T-cell (primary cell): ENCODE data around the gene MAP4K4. TPM values are rescaled to one million over a fixed set of nuclear protein-coding genes. Genes with fewer than 3 reads are reported as not detected.
"Not testable (repeated sequence)": the region's sequence is repeated elsewhere in the genome, so short reads cannot be mapped to it uniquely, and the experiment has no call there.

Source experiments
- ATAC-seq, 4 experiments: fragments of 200-7000 bp in 3 of 4; fragments of 150-1000 bp in 1 of 4; cut with Tn5 transposase; replicated peaks in 1 of 4; 1 replicate in 3 of 4; 2 replicates in 1 of 4; pipeline ENCODE4 v1.10.0; 2021; ENCODE audit warnings: moderate library complexity in 3 of 4, mild to moderate bottlenecking in 2 of 4, moderate number of reproducible peaks in 1 of 4
- CTCF ChIA-PET, 2 donors: fragments of 300-600 bp; sonication (Branson Sonifier 250); formaldehyde crosslinking; loops; one replicate each; lab custom pipeline; 2022; ENCODE audit warnings: antibody characterized with exemption in 2 of 2; lab: Charles Lee
- POLR2A ChIA-PET, 2 donors: fragments of 300-600 bp; sonication (Branson Sonifier 250); formaldehyde crosslinking; loops; one replicate each; lab custom pipeline; 2022; ENCODE audit warnings: antibody characterized with exemption in 2 of 2; lab: Charles Lee
- DNase-seq, 35 experiments: peaks; one replicate each; pipeline versions ENCODE4 v3.0.0 to v3.0.0-alpha.2; 2013 to 2023
- H3K27ac ChIP-seq: one replicate; pipeline ENCODE4 v1.5.1; 2013; ENCODE audit warnings: low read length
- H3K27me3 ChIP-seq, 2 experiments: replicated peaks in 1 of 2; 1 replicate in 1 of 2; 2 replicates in 1 of 2; pipeline versions ENCODE4 v1.6.1 to v1.7.0; 2013; ENCODE audit warnings: low read length in 1 of 2, mixed read lengths in 1 of 2; ENCODE audit not compliant: control insufficient read depth in 2 of 2, insufficient read depth in 2 of 2; ENCODE audit errors: extremely low read depth in 1 of 2
- H3K36me3 ChIP-seq, 2 donors: 1 replicate in 1 of 2; 2 replicates in 1 of 2; pipeline versions ENCODE4 v1.6.1 to v1.7.0; 2013; ENCODE audit warnings: low read length in 1 of 2; ENCODE audit not compliant: control insufficient read depth in 2 of 2, insufficient read depth in 1 of 2; ENCODE audit errors: extremely low read depth in 1 of 2
- H3K4me1 ChIP-seq, 2 experiments: 1 replicate in 1 of 2; 2 replicates in 1 of 2; pipeline versions ENCODE4 v1.6.1 to v1.7.0; 2013; ENCODE audit warnings: low read length in 2 of 2, mixed read lengths in 1 of 2; ENCODE audit not compliant: insufficient read depth in 2 of 2, control insufficient read depth in 1 of 2; ENCODE audit errors: extremely low read depth in 1 of 2
- H3K4me3 ChIP-seq, 2 donors: 1 replicate in 1 of 2; 2 replicates in 1 of 2; pipeline versions ENCODE4 v1.5.1 to v1.7.0; 2013; ENCODE audit warnings: mild to moderate bottlenecking in 2 of 2, low read length in 1 of 2, moderate library complexity in 1 of 2; ENCODE audit not compliant: control insufficient read depth in 1 of 2; ENCODE audit errors: extremely low read depth in 1 of 2
- H3K9me3 ChIP-seq: 2 replicates; pipeline ENCODE4 v1.7.0; 2013
- H3K27ac Mint-ChIP-seq, 2 donors: one replicate each; pipeline ENCODE4 v1.8.0; 2020 to 2021; ENCODE audit warnings: mild to moderate bottlenecking in 2 of 2, mixed read lengths in 2 of 2
- H3K27me3 Mint-ChIP-seq, 2 donors: one replicate each; pipeline ENCODE4 v1.8.0; 2021 to 2022; ENCODE audit warnings: mixed read lengths in 2 of 2
- H3K36me3 Mint-ChIP-seq: one replicate; pipeline ENCODE4 v1.8.0; 2021; ENCODE audit warnings: mixed read lengths
- H3K4me1 Mint-ChIP-seq, 3 donors: one replicate each; pipeline ENCODE4 v1.8.0; 2020 to 2022; ENCODE audit warnings: mixed read lengths in 3 of 3, mild to moderate bottlenecking in 1 of 3
- H3K4me3 Mint-ChIP-seq, 3 donors: one replicate each; pipeline ENCODE4 v1.8.0; 2020 to 2022; ENCODE audit warnings: mild to moderate bottlenecking in 3 of 3, mixed read lengths in 3 of 3, moderate library complexity in 3 of 3
- H3K9me3 Mint-ChIP-seq, 3 donors: one replicate each; pipeline ENCODE4 v1.8.0; 2020 to 2022; ENCODE audit warnings: mixed read lengths in 3 of 3
- WGBS: methylation state at CpG from one replicate; pipeline ENCODE4 v1.1.5; 2013; ENCODE audit warnings: missing lambda C conversion rate; ENCODE audit not compliant: insufficient coverage; 5-methylcytosine and 5-hydroxymethylcytosine counted together
- total RNA-seq, 35 experiments: library from RNA in 6 of 35; stranded (reverse) in 6 of 35; fragments of 120-200 nt in 1 of 35; gene quantifications; one replicate each; pipeline versions ENCODE4 v1.2.1 to v1.2.4 and lab custom pipeline; 2013 to 2026

MAP4K4 gene
- total RNA-seq, 5 donors from 2014 or later (not counting 1 experiment from before 2014, with no cell fraction given) = 84.2 to 148 (median 93.2) TPM

GRCh38 chr2:101771910-101772321 lies 74.4 kb downstream of the MAP4K4 start:
- H3K4me3 ChIP-seq = no peak overlapping the region
- no peaks in the 10 kb centered on the region for H3K36me3 ChIP-seq
- no peak for DNase-seq
- no peaks in the 10 kb centered on the region for H3K27me3 ChIP-seq
- no peak for ATAC-seq
- ChIA-PET POLR2A (no interaction called here), CTCF (interaction anchor here in 1 of 2 donors (0.6 kb wide), 1 partner anchor 110 kb away, joined by 5 read pairs; no protein-coding TSS in a partner anchor)
- WGBS = 83% methylated on average over 2 of the region's 2 CpGs
- no peaks in the 10 kb centered on the region for H3K9me3 ChIP-seq
- Mint-ChIP-seq H3K4me1 (peaks cover 84 to 91% (median 90%) of the 10 kb centered on the region in 3 donors), H3K27me3 (no peaks in the 10 kb centered on the region), H3K27ac (peak overlapping the region in 1 of 2 donors; percentile 9), H3K9me3 (no peaks in the 10 kb centered on the region), H3K36me3 (no peaks in the 10 kb centered on the region), H3K4me3 (peak overlapping the region in 2 of 3 donors; percentile 2 to 51)
- H3K27ac ChIP-seq = no peak overlapping the region
- peaks cover 50 to 64% of the 10 kb centered on the region in 2 experiments for H3K4me1 ChIP-seq

GRCh38 chr2:101773137-101773536 lies 75.6 kb downstream of the MAP4K4 start:
- Mint-ChIP-seq H3K9me3 (no peaks in the 10 kb centered on the region), H3K27me3 (no peaks in the 10 kb centered on the region), H3K27ac (peak overlapping the region in 1 of 2 donors; percentile 35), H3K4me3 (peak overlapping the region in 1 of 3 donors; percentile 51), H3K36me3 (no peaks in the 10 kb centered on the region), H3K4me1 (peaks cover 84 to 92% (median 90%) of the 10 kb centered on the region in 3 donors)
- ChIA-PET POLR2A (no interaction called here), CTCF (no interaction called here)
- Histone ChIP-seq H3K4me1 (peaks cover 53 to 58% of the 10 kb centered on the region in 2 experiments), H3K27ac (no peak overlapping the region), H3K9me3 (no peaks in the 10 kb centered on the region), H3K4me3 (peak overlapping the region in 1 of 2 donors; percentile 20), H3K27me3 (no peaks in the 10 kb centered on the region), H3K36me3 (no peaks in the 10 kb centered on the region)
- ATAC-seq = peak in 3 of 4 experiments; percentile 46 to 52 (median 46)
- DNase-seq = peak in 2 of 35 experiments; percentile 9 to 20
- 87% methylated on average over 3 of the region's 5 CpGs for WGBS

- ChIA-PET CTCF (interaction anchor here in 1 of 2 donors (0.6 to 1.0 kb wide), 2 partner anchors 14 to 49 kb away, joined by 3 read pairs; no protein-coding TSS in a partner anchor), POLR2A (interaction anchor here in 1 of 2 donors (0.5 kb wide), 1 partner anchor 18 kb away, joined by 5 read pairs; no protein-coding TSS in a partner anchor)
- peaks cover 53 to 60% of the 10 kb centered on the region in 2 experiments for H3K4me1 ChIP-seq
- H3K27me3 ChIP-seq, H3K9me3 ChIP-seq, H3K4me3 ChIP-seq, H3K27ac ChIP-seq, ATAC-seq, H3K36me3 ChIP-seq, DNase-seq, H3K9me3 Mint-ChIP-seq, H3K36me3 Mint-ChIP-seq, H3K27me3 Mint-ChIP-seq: not testable (repeated sequence)
- peaks cover 84 to 92% (median 90%) of the 10 kb centered on the region in 3 donors for H3K4me1 Mint-ChIP-seq
- WGBS = no CpG with 5 or more reads among the region's 3 CpGs
- peak overlapping the region in 1 of 3 donors; percentile 51 for H3K4me3 Mint-ChIP-seq
- H3K27ac Mint-ChIP-seq = peak overlapping the region in 1 of 2 donors; percentile 9
These were observed 76.5 kb downstream of the MAP4K4 start for GRCh38 chr2:101773961-101774360.

GRCh38 chr2:101775092-101775491 lies 77.6 kb downstream of the MAP4K4 start:
- Mint-ChIP-seq H3K4me3 (peak overlapping the region in 1 of 3 donors; percentile 12), H3K36me3 (no peaks in the 10 kb centered on the region), H3K9me3 (no peaks in the 10 kb centered on the region), H3K27ac (no peak overlapping the region), H3K27me3 (no peaks in the 10 kb centered on the region), H3K4me1 (peaks cover 86 to 92% (median 91%) of the 10 kb centered on the region in 3 donors)
- ChIA-PET CTCF (no interaction called here), POLR2A (interaction anchor here in 1 of 2 donors (0.5 kb wide), 1 partner anchor 16 kb away, joined by 18 read pairs; no protein-coding TSS in a partner anchor)
- H3K9me3 ChIP-seq = no peaks in the 10 kb centered on the region
- H3K27ac ChIP-seq = no peak overlapping the region
- no peaks in the 10 kb centered on the region for H3K36me3 ChIP-seq
- H3K27me3 ChIP-seq = no peaks in the 10 kb centered on the region
- WGBS = 83% methylated on average over 1 of the region's 2 CpGs
- no peak for DNase-seq
- ATAC-seq = no peak
- H3K4me1 ChIP-seq = peaks cover 50 to 60% of the 10 kb centered on the region in 2 experiments
- no peak overlapping the region for H3K4me3 ChIP-seq

GRCh38 chr2:101775636-101776035 lies 78.1 kb downstream of the MAP4K4 start:
- ChIA-PET POLR2A (interaction anchor here in 1 of 2 donors (0.5 kb wide), 1 partner anchor 17 kb away, joined by 18 read pairs; no protein-coding TSS in a partner anchor), CTCF (interaction anchor here in 1 of 2 donors (1.0 kb wide), 1 partner anchor 21 kb away, joined by 6 read pairs; no protein-coding TSS in a partner anchor)
- ATAC-seq = no peak

GRCh38 chr2:101776172-101777043 lies 78.9 kb downstream of the MAP4K4 start:
- Histone ChIP-seq H3K4me1 (peaks cover 47 to 55% of the 10 kb centered on the region in 2 experiments), H3K36me3 (no peaks in the 10 kb centered on the region), H3K27ac (no peak overlapping the region), H3K27me3 (no peaks in the 10 kb centered on the region), H3K9me3 (no peaks in the 10 kb centered on the region), H3K4me3 (no peak overlapping the region)
- ChIA-PET CTCF (interaction anchor here in 1 of 2 donors (1.0 kb wide), 1 partner anchor 21 kb away, joined by 6 read pairs; no protein-coding TSS in a partner anchor), POLR2A (no interaction called here)
- Mint-ChIP-seq H3K4me1 (peaks cover 88 to 96% (median 94%) of the 10 kb centered on the region in 3 donors), H3K4me3 (no peak overlapping the region), H3K27me3 (no peaks in the 10 kb centered on the region), H3K36me3 (no peaks in the 10 kb centered on the region), H3K27ac (no peak overlapping the region), H3K9me3 (no peaks in the 10 kb centered on the region)
- DNase-seq = no peak
- WGBS = 78% methylated on average over 6 of the region's 10 CpGs
- no peak for ATAC-seq

More at GRCh38 chr2:101775636-101776035, 78.1 kb downstream of the MAP4K4 start:
- peaks cover 50 to 57% of the 10 kb centered on the region in 2 experiments for H3K4me1 ChIP-seq
- no peak overlapping the region for H3K27ac ChIP-seq
- no peaks in the 10 kb centered on the region for H3K36me3 ChIP-seq
- Mint-ChIP-seq H3K36me3 (no peaks in the 10 kb centered on the region), H3K27me3 (no peaks in the 10 kb centered on the region), H3K27ac (no peak overlapping the region), H3K9me3 (no peaks in the 10 kb centered on the region), H3K4me1 (peaks cover 88 to 96% (median 95%) of the 10 kb centered on the region in 3 donors), H3K4me3 (peak overlapping the region in 1 of 3 donors; percentile 12)
- no peak for DNase-seq
- no peak overlapping the region for H3K4me3 ChIP-seq
- no peaks in the 10 kb centered on the region for H3K27me3 ChIP-seq
- no peaks in the 10 kb centered on the region for H3K9me3 ChIP-seq
- WGBS = 81% methylated on average over 5 of the region's 8 CpGs
